Spleen (tissue), 11 donors: ENCODE measurements around the gene MICAL3. TPM values are rescaled to one million over a fixed set of nuclear protein-coding genes. Genes with fewer than 3 reads are reported as not detected.

Source experiments
- DNase-seq: peaks from one replicate; pipeline ENCODE4 v3.0.0-alpha.2; 2020
- H3K27ac ChIP-seq, 8 donors: fragments of 200-600 bp; sonication (generic) in 7 of 8; 1 replicate in 4 of 8; 2 replicates in 4 of 8; pipeline versions ENCODE4 v1.5.0 to v1.8.0; 2016 to 2021; ENCODE audit warnings: inconsistent platforms in 4 of 8, mild to moderate bottlenecking in 4 of 8, moderate library complexity in 1 of 8
- H3K27me3 ChIP-seq, 7 donors: fragments of 200-600 bp; sonication (generic) in 6 of 7; replicated peaks in 1 of 7; 1 replicate in 4 of 7; 2 replicates in 3 of 7; pipeline versions ENCODE4 v1.5.0 to v1.8.0; 2016 to 2021; ENCODE audit warnings: inconsistent platforms in 3 of 7, mild to moderate bottlenecking in 1 of 7
- H3K36me3 ChIP-seq, 6 donors: fragments of 200-600 bp; sonication (generic) in 5 of 6; 1 replicate in 4 of 6; 2 replicates in 2 of 6; pipeline versions ENCODE4 v1.5.0 to v1.8.0; 2016 to 2021; ENCODE audit warnings: inconsistent platforms in 2 of 6
- H3K4me1 ChIP-seq, 6 donors: fragments of 200-600 bp; sonication (generic) in 5 of 6; 1 replicate in 3 of 6; 2 replicates in 3 of 6; pipeline versions ENCODE4 v1.5.0 to v1.8.0; 2016 to 2021; ENCODE audit warnings: inconsistent platforms in 3 of 6
- H3K4me3 ChIP-seq, 8 donors: fragments of 200-600 bp; sonication (generic) in 7 of 8; 1 replicate in 4 of 8; 2 replicates in 4 of 8; pipeline versions ENCODE4 v1.5.0 to v1.8.0; 2016 to 2021; ENCODE audit warnings: inconsistent platforms in 4 of 8, mild to moderate bottlenecking in 4 of 8, moderate library complexity in 2 of 8
- H3K9me3 ChIP-seq, 8 donors: fragments of 200-600 bp; sonication (generic) in 7 of 8; 1 replicate in 4 of 8; 2 replicates in 4 of 8; pipeline versions ENCODE4 v1.5.0 to v1.8.0; 2016 to 2021; ENCODE audit warnings: inconsistent platforms in 4 of 8
- CTCF ChIP-seq, 11 experiments: fragments of 200-600 bp in 7 of 11; fragments of 450-650 bp in 4 of 11; sonication (generic) in 4 of 11; IDR thresholded peaks in 8 of 11; conservative IDR thresholded peaks in 3 of 11; 1 replicate in 7 of 11; 2 replicates in 4 of 11; pipeline versions ENCODE4 v1.4.0 to v1.8.0; 2016 to 2021; ENCODE audit warnings: antibody characterized with exemption in 11 of 11, inconsistent platforms in 4 of 11, mild to moderate bottlenecking in 1 of 11
- POLR2A ChIP-seq, 3 donors: fragments of 450-650 bp; IDR thresholded peaks; one replicate each; pipeline ENCODE4 v1.5.1; 2017; ENCODE audit warnings: antibody characterized with exemption in 3 of 3, mild to moderate bottlenecking in 1 of 3
- POLR2AphosphoS5 ChIP-seq, 3 donors: sonication (generic); formaldehyde crosslinking; IDR thresholded peaks; one replicate each; pipeline ENCODE4 v1.5.1; 2017; ENCODE audit warnings: antibody characterized with exemption in 3 of 3
- WGBS, 5 donors: extraction: QIAGEN DNeasy Blood & Tissue Kit in 3 of 5; methylation state at CpG; one replicate each; pipeline versions ENCODE4 v1.1.5 to v1.1.7; 2013 to 2018; 5-methylcytosine and 5-hydroxymethylcytosine counted together
- intact Hi-C: fragments of 100-400 bp; cut with DNase I; formaldehyde crosslinking; loops from one replicate; pipeline ENCODE4 v1.15.0; 2023; ENCODE audit warnings: low total_unique reads
- polyA plus RNA-seq, 3 donors: library from polyadenylated mRNA; stranded (reverse); fragments of 200-250 nt; gene quantifications; one replicate each; pipeline ENCODE4 v1.2.1, GENCODE V29; 2013
- total RNA-seq, 7 donors: library from RNA; depleted of rRNA in 3 of 7; stranded (reverse); fragments of >200 nt in 3 of 7; fragmentation: NEBNext Ultra II Directional in 4 of 7; extraction: Animal tissue kit (Norgen Biotek cat#: 25700) in 4 of 7; gene quantifications; one replicate each; pipeline versions ENCODE4 v1.1.0 to v1.2.1, GENCODE V29; 2016 to 2021
- donor health status: healthy with polysubstance abuse.
- donor health status: DM: no; HTN: no; CAD: no; lungs with moderate emphysema.
- donor health status: DM: no; HTN: no; CAD: no.
- donor health status: Bipolar disorder and iron deficiency.
- donor health status: healthy.
- donor health status: DM: no; HTN: no; CAD: no.
- donor health status: DM: yes; HTN: yes; CAD: no.

MICAL3 gene
- total and polyA plus RNA-seq, 10 donors = 2.6 to 133 (median 75.2) TPM

- no peak for TF ChIP-seq POLR2A (IDR thresholded peaks at IDR 0.05)
- TF ChIP-seq POLR2AphosphoS5 (IDR thresholded peaks at IDR 0.05) = peak in 2 of 3 donors; percentile 34 to 43
- no peak for TF ChIP-seq CTCF (IDR thresholded peaks at IDR 0.05 in 8 of 11, conservative IDR thresholded peaks at IDR 0.05 in 3 of 11)
- WGBS, 5 donors = 72 to 76% (median 73%) methylated on average over 13 of the region's 13 CpGs
Observed at GRCh38 chr22:17916226-17916889, 108.0 kb downstream of the MICAL3 start.

GRCh38 chr22:17915676-17916075 lies 108.7 kb downstream of the MICAL3 start:
- H3K4me1 ChIP-seq = peaks cover 25 to 95% (median 69%) of the 10 kb centered on the region in 6 donors
- intact Hi-C loops = loop anchor here (10.0 kb wide), 1 partner anchor 109 kb away; the partner anchor contains the start of gene MICAL3
- H3K9me3 ChIP-seq = no peaks in the 10 kb centered on the region
- H3K27ac ChIP-seq = no peak overlapping the region
- no peak for DNase-seq
- no peaks in the 10 kb centered on the region for H3K27me3 ChIP-seq
- H3K36me3 ChIP-seq = peaks cover 0 to 5% (median 0%) of the 10 kb centered on the region in 6 donors
- TF ChIP-seq POLR2A (IDR thresholded peaks at IDR 0.05) (no peak), CTCF (IDR thresholded peaks at IDR 0.05 in 8 of 11, conservative IDR thresholded peaks at IDR 0.05 in 3 of 11) (no peak), POLR2AphosphoS5 (IDR thresholded peaks at IDR 0.05) (no peak)
- 86 to 92% (median 89%) methylated on average over 7 of the region's 7 CpGs for WGBS, 5 donors
- no peak overlapping the region for H3K4me3 ChIP-seq

More at GRCh38 chr22:17916226-17916889, 108.0 kb downstream of the MICAL3 start:
- Histone ChIP-seq H3K36me3 (peaks cover 0 to 5% (median 0%) of the 10 kb centered on the region in 6 donors), H3K4me1 (peaks cover 29 to 95% (median 69%) of the 10 kb centered on the region in 6 donors), H3K4me3 (no peak overlapping the region), H3K9me3 (no peaks in the 10 kb centered on the region), H3K27ac (peak overlapping the region in 3 of 8 donors; percentile 18 to 33 (median 19)), H3K27me3 (no peaks in the 10 kb centered on the region)
- intact Hi-C loops = loop anchor here (10.0 kb wide), 1 partner anchor 108 kb away; the partner anchor contains the start of gene MICAL3
- DNase-seq = no peak

- H3K4me1 ChIP-seq = peaks cover 22 to 95% (median 69%) of the 10 kb centered on the region in 6 donors
- no peaks in the 10 kb centered on the region for H3K27me3 ChIP-seq
- intact Hi-C loops = loop anchor here (10.0 kb wide), 1 partner anchor 110 kb away; the partner anchor contains the start of gene MICAL3
- no peaks in the 10 kb centered on the region for H3K9me3 ChIP-seq
- no peak overlapping the region for H3K27ac ChIP-seq
- WGBS, 5 donors = 91 to 93% (median 91%) methylated on average over 6 to 10 of the region's 10 CpGs
- no peak for DNase-seq
- peaks cover 0 to 5% (median 0%) of the 10 kb centered on the region in 6 donors for H3K36me3 ChIP-seq
- TF ChIP-seq POLR2A (IDR thresholded peaks at IDR 0.05) (no peak), CTCF (IDR thresholded peaks at IDR 0.05 in 8 of 11, conservative IDR thresholded peaks at IDR 0.05 in 3 of 11) (no peak), POLR2AphosphoS5 (IDR thresholded peaks at IDR 0.05) (no peak)
- H3K4me3 ChIP-seq = no peak overlapping the region
Observed at GRCh38 chr22:17915188-17915587, 109.2 kb downstream of the MICAL3 start.

- Histone ChIP-seq H3K27me3 (no peaks in the 10 kb centered on the region), H3K9me3 (no peaks in the 10 kb centered on the region), H3K4me3 (no peak overlapping the region), H3K36me3 (peaks cover 0 to 4% (median 0%) of the 10 kb centered on the region in 6 donors), H3K4me1 (peaks cover 15 to 95% (median 69%) of the 10 kb centered on the region in 6 donors), H3K27ac (no peak overlapping the region)
- no peak for DNase-seq
- WGBS, 5 donors = 81 to 85% (median 84%) methylated on average over 3 of the region's 3 CpGs
- intact Hi-C loops = loop anchor here (10.0 kb wide), 1 partner anchor 110 kb away; the partner anchor contains the start of gene MICAL3
- no peak for TF ChIP-seq POLR2A (IDR thresholded peaks at IDR 0.05)
- no peak for TF ChIP-seq CTCF (IDR thresholded peaks at IDR 0.05 in 8 of 11, conservative IDR thresholded peaks at IDR 0.05 in 3 of 11)
- no peak for TF ChIP-seq POLR2AphosphoS5 (IDR thresholded peaks at IDR 0.05)
Observed at GRCh38 chr22:17914474-17914873, 109.9 kb downstream of the MICAL3 start.
